Right lung (tissue), 5 donors: ENCODE measurements around the gene EDARADD. TPM values are rescaled to one million over a fixed set of nuclear protein-coding genes. Genes with fewer than 3 reads are reported as not detected.
A peak's percentile ranks its signal among the peaks of the same experiment; 100 is the strongest.

Experiments
- DNase-seq, 2 donors: peaks; one replicate each; pipeline ENCODE4 v3.0.0-alpha.2; 2013
- polyA plus RNA-seq, 5 donors: library from polyadenylated mRNA; unstranded; fragments of 120-200 nt; gene quantifications; one replicate each; pipeline versions ENCODE4 v1.2.1 to v1.2.3, GENCODE V29; 2013; ENCODE audit warnings: inconsistent platforms in 1 of 5, low replicate concordance in 1 of 5; ENCODE audit not compliant: insufficient read length in 5 of 5, insufficient read depth in 1 of 5

The EDARADD gene
- polyA plus RNA-seq, 5 donors: 3.6 to 6.7 (median 4.8) TPM

- DNase-seq: no peak
Observed at GRCh38 chr1:236511735-236512418, 117.8 kb downstream of the EDARADD start.

DNA sequence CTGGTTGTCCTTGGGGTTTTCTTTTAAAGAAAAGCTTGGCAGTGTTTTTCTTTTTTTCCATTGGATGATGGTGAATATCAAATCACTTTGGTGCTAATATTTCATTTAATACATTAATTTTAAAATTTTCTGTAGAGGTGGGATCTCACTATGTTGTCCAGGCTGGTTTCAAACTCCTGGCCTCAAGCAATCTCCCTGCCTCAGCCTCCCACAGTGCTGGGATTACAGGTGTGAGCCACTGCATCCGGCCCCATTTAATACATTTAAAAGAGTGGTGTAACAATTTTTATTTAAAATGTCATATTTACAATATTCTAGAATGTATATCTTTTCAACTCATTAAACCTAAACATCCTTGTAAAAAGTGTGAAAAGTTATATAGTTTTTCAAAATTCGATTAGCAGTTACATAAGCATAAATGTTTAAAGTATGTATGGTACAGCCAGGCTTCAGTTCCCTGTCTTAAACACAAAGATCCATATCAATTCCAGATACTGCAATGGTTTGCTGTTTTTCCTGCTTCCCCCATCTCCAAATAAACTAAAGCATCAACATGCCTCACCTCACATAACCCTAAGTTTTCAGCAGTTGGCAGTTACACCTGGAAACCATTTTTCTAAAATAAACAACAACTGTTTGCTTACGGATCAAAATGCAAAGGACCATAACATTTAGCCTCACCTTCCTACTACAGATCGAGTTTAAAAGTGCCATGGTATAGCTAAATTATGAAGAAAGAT is 120.8 kb downstream of the EDARADD start:
- no peak for DNase-seq

DNA sequence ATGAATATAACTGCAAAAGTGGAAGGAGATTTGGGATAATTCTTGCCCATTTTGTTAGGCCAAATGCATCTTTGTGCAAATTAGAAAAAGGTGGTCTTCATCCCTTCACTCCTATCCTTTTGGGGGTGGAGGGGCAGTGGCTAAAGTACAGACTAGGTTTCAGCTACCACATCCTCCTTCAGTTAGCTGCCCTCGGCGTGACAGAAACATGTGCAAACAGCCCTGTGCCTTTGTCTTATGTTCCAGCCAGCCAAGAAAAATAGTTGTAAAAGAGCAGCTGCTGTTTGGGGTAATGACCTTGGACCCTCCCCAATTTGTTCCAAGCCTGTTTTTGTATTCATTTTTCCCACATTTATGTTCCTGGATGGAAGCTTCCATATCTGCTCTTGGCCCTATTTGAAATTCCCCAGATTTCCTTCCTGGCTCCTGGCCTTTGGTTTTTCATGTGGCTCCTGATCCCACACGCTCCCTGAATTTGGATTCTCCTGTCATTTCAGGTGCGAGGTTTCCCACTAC is 121.4 kb downstream of the EDARADD start:
- no peak for DNase-seq

GRCh38 chr1:236516929-236517704 is 123.0 kb downstream of the EDARADD start:
- DNase-seq: peak in 1 of 2 donors; percentile 47

GRCh38 chr1:236518322-236518721 is 124.2 kb downstream of the EDARADD start:
- no peak for DNase-seq

- no peak for DNase-seq
Observed at GRCh38 chr1:236520445-236521005, 126.4 kb downstream of the EDARADD start.

DNA sequence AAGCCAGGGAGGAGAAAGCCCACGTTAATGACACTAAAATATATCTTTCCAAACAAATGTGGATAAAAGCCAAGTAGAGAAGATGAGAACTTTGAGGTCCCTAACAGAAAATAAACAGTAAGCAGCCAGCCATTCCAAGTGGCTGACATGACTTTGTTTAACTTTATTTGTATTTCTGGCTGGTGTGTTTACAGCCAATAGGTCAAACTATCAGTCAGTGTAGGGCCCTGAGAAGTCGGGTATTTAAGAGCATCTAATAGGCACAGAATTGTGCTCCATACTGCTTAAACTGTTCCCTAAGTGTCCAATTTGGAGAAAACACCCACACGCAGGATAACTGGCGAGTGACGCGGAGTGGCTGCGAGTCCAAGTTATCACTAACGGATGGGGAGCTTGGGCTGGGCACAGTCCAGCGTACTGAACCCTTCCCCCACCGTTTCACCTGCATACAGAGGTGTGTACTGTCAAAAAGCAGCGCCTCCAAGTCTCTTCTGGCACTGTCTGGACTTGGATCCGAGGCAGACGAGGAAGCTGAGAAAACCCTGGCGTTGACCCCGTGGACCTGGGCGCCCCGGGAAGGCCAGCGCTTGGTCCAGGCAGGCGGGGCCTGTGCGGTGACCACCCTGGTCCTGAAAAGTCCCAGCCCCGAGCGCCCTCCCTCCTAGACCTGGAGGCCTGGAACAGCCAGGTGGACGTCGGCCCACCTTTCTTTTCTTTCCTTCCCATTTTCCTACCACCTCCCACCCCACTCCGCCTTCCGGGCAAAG is 129.0 kb downstream of the EDARADD start:
- DNase-seq: no peak

DNA sequence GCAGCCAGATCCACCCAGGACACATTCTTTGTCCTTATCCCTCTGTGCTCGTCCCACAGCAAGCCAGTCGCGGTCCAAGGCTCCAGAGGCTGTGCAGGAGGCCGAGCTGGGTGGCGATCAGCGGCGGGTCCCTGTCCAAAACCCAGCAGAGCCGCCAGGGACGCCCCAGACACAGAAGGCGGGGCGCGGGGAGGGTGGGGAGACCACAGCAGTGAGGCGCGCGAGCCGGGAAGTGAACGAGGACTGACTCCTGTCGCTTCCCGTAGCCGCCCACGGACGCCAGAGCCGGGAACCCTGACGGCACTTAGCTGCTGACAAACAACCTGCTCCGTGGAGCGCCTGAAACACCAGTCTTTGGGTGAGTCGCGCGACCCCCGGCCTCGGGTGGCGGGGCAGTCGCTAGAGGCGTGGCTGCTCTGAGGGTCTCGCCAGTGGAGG is 129.6 kb downstream of the EDARADD start, which contains the start of gene LGALS8:
Gene LGALS8 (plus strand): TSS at position 279 of the 438 bp plus-strand sequence. CDS start 2,089 bp downstream, outside the sequence.
- peak; percentile 80 to 83 for DNase-seq

DNA sequence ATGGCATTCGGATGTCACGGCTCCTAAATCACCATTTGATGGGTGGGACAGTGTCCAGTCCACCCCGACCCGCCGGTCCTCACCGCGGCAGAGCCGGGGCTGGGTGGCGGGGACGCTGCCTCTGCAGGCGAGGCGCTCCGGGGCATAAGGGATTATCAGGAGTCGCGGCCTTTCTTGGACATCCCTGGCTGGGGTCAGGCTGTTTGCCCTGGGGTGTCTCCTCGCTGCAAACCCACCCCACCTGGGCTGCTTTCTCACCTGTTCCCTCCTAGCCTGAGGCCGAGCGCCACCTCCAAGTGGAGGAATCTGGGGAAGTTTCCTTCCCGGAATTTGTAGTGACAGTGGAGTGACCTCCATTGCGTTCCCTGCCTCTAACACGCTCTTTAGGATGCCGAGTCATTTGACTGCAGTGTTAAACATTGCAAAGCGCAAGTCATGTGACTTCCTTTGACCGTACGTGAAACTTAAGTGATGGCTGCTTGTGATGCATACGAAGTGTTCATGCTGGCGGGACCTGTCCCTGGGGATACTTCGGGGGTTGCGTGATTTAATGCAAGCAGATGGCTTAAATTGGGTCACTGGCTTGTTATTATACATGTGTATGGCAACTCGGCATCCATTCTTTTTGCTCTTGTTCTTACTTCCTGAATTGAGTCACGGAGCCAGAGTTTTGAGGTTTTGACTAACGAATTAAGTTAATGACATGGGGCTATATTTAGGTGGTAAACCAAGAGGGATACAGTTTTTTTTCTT is 130.2 kb downstream of the EDARADD start:
- peak; percentile 52 to 63 for DNase-seq

- DNase-seq: no peak
Observed at GRCh38 chr1:236524895-236525184, 130.8 kb downstream of the EDARADD start.

- DNase-seq: no peak
Observed at GRCh38 chr1:236526079-236526478, 132.0 kb downstream of the EDARADD start.

DNA sequence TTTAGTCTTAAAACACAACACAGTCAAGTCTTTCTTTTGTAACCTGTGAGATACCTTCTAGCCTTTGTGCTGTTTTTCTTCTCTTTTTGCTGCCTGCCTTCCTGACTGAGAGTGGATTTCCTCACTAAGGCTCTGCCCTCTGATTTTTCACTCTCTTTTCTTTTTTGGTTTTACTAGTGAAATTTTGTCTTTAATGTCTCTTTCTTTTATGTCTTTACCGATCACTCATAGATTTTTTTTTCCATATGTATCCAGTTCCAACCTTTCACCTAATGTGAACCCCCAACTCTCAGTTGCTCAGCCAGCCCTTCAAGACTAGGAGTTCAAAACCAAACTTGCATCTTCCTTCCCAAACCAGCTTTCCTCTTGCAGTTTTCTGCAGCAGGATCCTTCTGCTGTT is 136.2 kb downstream of the EDARADD start:
- no peak for DNase-seq

- DNase-seq: no peak
Observed at GRCh38 chr1:236530959-236531358, 136.9 kb downstream of the EDARADD start.

DNA sequence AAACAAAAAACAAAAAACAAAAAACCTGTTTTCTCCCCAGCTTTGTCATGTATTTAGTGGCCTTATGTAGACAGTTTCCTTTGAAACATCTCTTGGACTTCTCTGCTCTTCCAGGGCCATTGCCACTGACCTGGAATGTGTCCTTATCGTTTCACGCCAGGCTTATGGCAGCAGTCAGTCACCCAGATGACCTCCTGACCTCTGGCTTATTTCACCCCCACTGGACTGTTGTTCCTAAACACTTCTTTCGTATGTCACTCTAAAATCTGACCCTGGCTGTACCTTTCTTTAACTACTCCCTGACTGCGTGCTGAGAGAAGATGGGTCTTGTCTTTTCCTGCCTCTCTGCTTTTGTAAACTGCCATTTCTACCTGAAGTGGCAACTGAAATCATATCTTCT is 138.8 kb downstream of the EDARADD start:
- DNase-seq: no peak

DNA sequence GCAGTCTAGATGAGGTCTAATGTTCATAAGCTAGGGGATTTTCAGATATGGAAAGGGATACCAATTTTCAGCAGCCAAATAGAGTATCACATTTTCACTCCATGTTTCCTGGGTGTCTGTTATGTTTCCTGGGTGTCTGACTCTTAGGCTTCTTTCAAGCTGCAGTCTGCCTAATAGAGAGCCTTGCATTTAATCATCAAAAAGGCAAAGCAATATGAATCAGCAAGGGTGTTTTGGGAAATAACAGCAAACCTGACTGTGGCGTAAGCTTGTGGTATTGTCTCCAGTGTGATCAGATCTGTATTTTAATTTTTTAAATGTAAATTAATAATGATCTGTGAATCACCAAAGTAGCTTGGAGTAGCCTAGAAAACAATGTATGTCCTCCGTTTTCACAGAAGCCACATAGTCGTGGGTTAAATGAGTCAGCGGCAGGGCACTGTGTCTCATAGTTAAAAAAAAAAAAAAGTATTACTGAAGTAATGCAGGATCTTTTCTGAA is 140.1 kb downstream of the EDARADD start:
- no peak for DNase-seq

Other genes starting within 250 kb of the EDARADD start
- gene ERO1B, start 112.3 kb upstream of the EDARADD start, polyA plus RNA-seq: 10 to 100 TPM in 3 of 5 donors, 1 to 10 TPM in 2; 6.6 to 12.5 (median 10.5) TPM
- 100 to 1,000 TPM in 2 of 5 donors, 10 to 100 TPM in 3; 51.7 to 105 (median 84.1) TPM for gene LGALS8, start 129.7 kb downstream of the EDARADD start, polyA plus RNA-seq
- gene HEATR1, start 210.2 kb downstream of the EDARADD start, polyA plus RNA-seq: 10 to 100 TPM; 21.9 to 35.8 (median 32.0) TPM